ENCODE results near the gene GPR61.

Gene GPR61

GRCh38 chr1:109493805-109494539, 45.7 kb upstream of the GPR61 start, which contains the start of gene CYB561D1 (continued):
- TF ChIP-seq SP2 (tag by site-specific recombination; IDR thresholded peaks at IDR 0.05), result peak; percentile 86
- TF ChIP-seq ZNF157 (tag by site-specific recombination; IDR thresholded peaks at IDR 0.05), result no peak
- TF ChIP-seq ZNF138 (tag by site-specific recombination; IDR thresholded peaks at IDR 0.05; ENCODE audit: borderline replicate concordance), result no peak
- TF ChIP-seq ZNF398 (tag by site-specific recombination; IDR thresholded peaks at IDR 0.05), result peak; percentile 52; the same call in 1 of the 2 replicates
- no peak for TF ChIP-seq ZNF585B (tag by site-specific recombination; IDR thresholded peaks at IDR 0.05)
- no peak; the same call in 1 of the 2 replicates for TF ChIP-seq ZNF394 (tag by site-specific recombination; IDR thresholded peaks at IDR 0.05; ENCODE audit: borderline replicate concordance)
- peak; percentile 91 for TF ChIP-seq ZNF335 (tag by site-specific recombination; conservative IDR thresholded peaks at IDR 0.05)
- TF ChIP-seq ZBTB8A (tag by site-specific recombination; IDR thresholded peaks at IDR 0.05), result no peak; the same call in 1 of the 2 replicates
- no peak for TF ChIP-seq ZNF596 (tag by site-specific recombination; IDR thresholded peaks at IDR 0.05)
- no peak for TF ChIP-seq ZNF114 (tag by site-specific recombination; IDR thresholded peaks at IDR 0.05)
- TF ChIP-seq ZNF112 (tag by site-specific recombination; IDR thresholded peaks at IDR 0.05), result no peak
- TF ChIP-seq GLI4 (tag by site-specific recombination; IDR thresholded peaks at IDR 0.05), result no peak
- TF ChIP-seq ZNF148 (tag by site-specific recombination; IDR thresholded peaks at IDR 0.05; ENCODE audit: borderline replicate concordance), result no peak
- TF ChIP-seq ZNF10 (tag by site-specific recombination; IDR thresholded peaks at IDR 0.05), result no peak
- no peak for TF ChIP-seq ZNF184 (tag by site-specific recombination; IDR thresholded peaks at IDR 0.05)
- no peak for TF ChIP-seq ZNF155 (tag by site-specific recombination; IDR thresholded peaks at IDR 0.05)

- peaks cover 0 to 60% of the 10 kb centered on the region in 2 experiments; a peak in 1 of 3 replicates for H3K36me3 ChIP-seq (ENCODE audit: control insufficient read depth in 2 of 2, insufficient read depth in 1 of 2, low read length in 2 of 2)
- no peaks in the 10 kb centered on the region for H3K9me3 ChIP-seq (ENCODE audit: control insufficient read depth, insufficient read depth, low read depth, low read length)
- no peak overlapping the region for H3K27ac ChIP-seq (ENCODE audit: extremely low read depth, low read depth, low read length)
- H3K4me1 ChIP-seq (ENCODE audit: control insufficient read depth, insufficient read depth, low read length), result no peaks in the 10 kb centered on the region
- ChIA-PET CTCF (interaction anchor here (0.5 to 36.3 kb wide), 5 partner anchors 10 to 278 kb away, joined by 3 to 1152 read pairs (median 4); partner anchors contain the start of genes AMIGO1 and GPR61), POLR2A (interaction anchor here (0.9 to 2.9 kb wide), 3 partner anchors 12 to 53 kb away, joined by 3 to 11 read pairs (median 8); partner anchors contain the start of genes ATXN7L2 and GNAI3)
- no peak overlapping the region for H3K4me3 ChIP-seq (ENCODE audit: low read depth, low read length)
- TF ChIP-seq ZNF394 (tag by site-specific recombination; IDR thresholded peaks at IDR 0.05; ENCODE audit: borderline replicate concordance) (no peak), ZNF621 (tag by site-specific recombination; IDR thresholded peaks at IDR 0.05) (no peak), ZNF302 (tag by site-specific recombination; IDR thresholded peaks at IDR 0.05; ENCODE audit: low read depth) (no peak), ZNF530 (tag by site-specific recombination; IDR thresholded peaks at IDR 0.05; ENCODE audit: low read depth) (no peak), REST (tag by site-specific recombination; IDR thresholded peaks at IDR 0.05) (no peak), KLF16 (tag by site-specific recombination; IDR thresholded peaks at IDR 0.05) (no peak), ZNF473 (tag by site-specific recombination; IDR thresholded peaks at IDR 0.05) (no peak), ZNF292 (tag by site-specific recombination; IDR thresholded peaks at IDR 0.05; ENCODE audit: borderline replicate concordance, low read depth) (no peak), ZNF510 (tag by site-specific recombination; IDR thresholded peaks at IDR 0.05; ENCODE audit: insufficient replicate concordance) (no peak), TRIM28 (IDR thresholded peaks at IDR 0.05; ENCODE audit: borderline replicate concordance, low read length) (no peak), ZNF223 (tag by site-specific recombination; IDR thresholded peaks at IDR 0.05) (no peak), SCRT1 (tag by site-specific recombination; IDR thresholded peaks at IDR 0.05; ENCODE audit: borderline replicate concordance) (no peak), ZNF423 (tag by site-specific recombination; IDR thresholded peaks at IDR 0.05) (no peak), ZFP69B (tag by site-specific recombination; IDR thresholded peaks at IDR 0.05) (no peak), ZNF19 (tag by site-specific recombination; IDR thresholded peaks at IDR 0.05; ENCODE audit: low read depth) (no peak)
These were observed 43.9 kb upstream of the GPR61 start for GRCh38 chr1:109495738-109496137.
